HEK293 (cell line): ENCODE measurements around the gene BCS1L.

Source experiments
- CTCF ChIA-PET: fragments of 350-600 bp; formaldehyde crosslinking; extraction: SDS; loops from one replicate; lab custom pipeline; 2021; ENCODE audit warnings: antibody characterized with exemption; lab: Yijun Ruan, JAX
- POLR2A ChIA-PET: fragments of 300-600 bp; formaldehyde crosslinking; extraction: SDS; loops from one replicate; lab custom pipeline; 2020; ENCODE audit warnings: antibody characterized with exemption, inconsistent platforms; lab: Yijun Ruan, JAX
- H3K27ac ChIP-seq: fragments of 200-500 bp; sonication (Bioruptor generic); 2 replicates; pipeline ENCODE4 v1.5.1; 2014; ENCODE audit warnings: low read depth, low read length, control low read depth, inconsistent platforms; ENCODE audit errors: extremely low read depth
- H3K36me3 ChIP-seq, 2 experiments: fragments of 200-500 bp in 1 of 2; sonication (Bioruptor generic) in 1 of 2; 1 replicate in 1 of 2; 2 replicates in 1 of 2; pipeline ENCODE4 v1.5.1; 2014 to 2017; ENCODE audit warnings: inconsistent platforms in 2 of 2, low read length in 2 of 2; ENCODE audit not compliant: control insufficient read depth in 2 of 2, insufficient read depth in 1 of 2
- H3K4me1 ChIP-seq: fragments of 200-500 bp; sonication (Bioruptor generic); 2 replicates; pipeline ENCODE4 v1.5.1; 2014; ENCODE audit warnings: mild to moderate bottlenecking, low read length, inconsistent platforms; ENCODE audit not compliant: control insufficient read depth, insufficient read depth
- H3K4me3 ChIP-seq: 2 replicates; pipeline ENCODE4 v1.5.1; 2011; ENCODE audit warnings: low read depth, mild to moderate bottlenecking, control low read depth, low read length, moderate library complexity
- H3K9me3 ChIP-seq: fragments of 200-500 bp; sonication (Bioruptor generic); 2 replicates; pipeline ENCODE4 v1.5.1; 2014; ENCODE audit warnings: low read depth, low read length, inconsistent platforms; ENCODE audit not compliant: control insufficient read depth, insufficient read depth
- AEBP2 ChIP-seq: fragments of 450-650 bp; formaldehyde crosslinking; IDR thresholded peaks from 2 replicates; pipeline ENCODE4 v1.5.1; 2016; ENCODE audit warnings: missing biosample characterization, missing genetic modification characterization, borderline replicate concordance
- HIC1 ChIP-seq: fragments of 450-650 bp; formaldehyde crosslinking; IDR thresholded peaks from 2 replicates; pipeline ENCODE4 v1.5.1; 2016; ENCODE audit warnings: missing biosample characterization, missing genetic modification characterization
- KLF17 ChIP-seq: fragments of 450-650 bp; formaldehyde crosslinking; IDR thresholded peaks from 2 replicates; pipeline ENCODE4 v1.5.1; 2016; ENCODE audit warnings: missing biosample characterization, missing genetic modification characterization
- PRDM1 ChIP-seq: fragments of 450-650 bp; formaldehyde crosslinking; IDR thresholded peaks from 2 replicates; pipeline ENCODE4; 2016; ENCODE audit warnings: missing biosample characterization, missing genetic modification characterization
- SP2 ChIP-seq: fragments of 450-650 bp; formaldehyde crosslinking; IDR thresholded peaks from 2 replicates; pipeline ENCODE4 v1.5.1; 2016; ENCODE audit warnings: missing biosample characterization, missing genetic modification characterization
- TRIM28 ChIP-seq: IDR thresholded peaks from 2 replicates; pipeline ENCODE4 v1.6.1; 2011; ENCODE audit warnings: low read length, control low read depth, borderline replicate concordance
- WT1 ChIP-seq: fragments of 450-650 bp; formaldehyde crosslinking; IDR thresholded peaks from 2 replicates; pipeline ENCODE4 v1.5.1; 2016; ENCODE audit warnings: missing biosample characterization, missing genetic modification characterization
- ZBTB17 ChIP-seq: fragments of 450-650 bp; formaldehyde crosslinking; IDR thresholded peaks from 2 replicates; pipeline ENCODE4 v1.5.1; 2016; ENCODE audit warnings: missing biosample characterization, missing genetic modification characterization
- ZBTB26 ChIP-seq: fragments of 450-650 bp; formaldehyde crosslinking; optimal IDR thresholded peaks from 2 replicates; pipeline ENCODE3; 2016; ENCODE audit warnings: missing biosample characterization, mild to moderate bottlenecking, missing genetic modification characterization
- ZFP3 ChIP-seq: fragments of 450-650 bp; formaldehyde crosslinking; IDR thresholded peaks from 2 replicates; pipeline ENCODE4 v1.5.1; 2016; ENCODE audit warnings: low read depth, missing biosample characterization, missing genetic modification characterization
- ZNF148 ChIP-seq: fragments of 450-650 bp; formaldehyde crosslinking; IDR thresholded peaks from 2 replicates; pipeline ENCODE4 v1.5.0; 2017; ENCODE audit warnings: missing biosample characterization, missing genetic modification characterization, borderline replicate concordance
- ZNF157 ChIP-seq: fragments of 450-650 bp; formaldehyde crosslinking; IDR thresholded peaks from 2 replicates; pipeline ENCODE4 v1.5.1; 2016; ENCODE audit warnings: missing biosample characterization, missing genetic modification characterization
- ZNF26 ChIP-seq: fragments of 450-650 bp; formaldehyde crosslinking; IDR thresholded peaks from 2 replicates; pipeline ENCODE4 v1.5.1; 2016; ENCODE audit warnings: missing biosample characterization, missing genetic modification characterization
- ZNF311 ChIP-seq: fragments of 450-650 bp; formaldehyde crosslinking; IDR thresholded peaks from 2 replicates; pipeline ENCODE4 v1.5.1; 2017; ENCODE audit warnings: missing biosample characterization, missing genetic modification characterization, borderline replicate concordance
- ZNF548 ChIP-seq: fragments of 450-650 bp; formaldehyde crosslinking; IDR thresholded peaks from 2 replicates; pipeline ENCODE4 v1.5.1; 2016; ENCODE audit warnings: missing biosample characterization, missing genetic modification characterization
- ZNF623 ChIP-seq: fragments of 450-650 bp; formaldehyde crosslinking; IDR thresholded peaks from 2 replicates; pipeline ENCODE4 v1.5.1; 2016; ENCODE audit warnings: missing biosample characterization, missing genetic modification characterization
- ZNF639 ChIP-seq: fragments of 450-650 bp; formaldehyde crosslinking; IDR thresholded peaks from 2 replicates; pipeline ENCODE4 v1.5.1; 2016; ENCODE audit warnings: missing biosample characterization, missing genetic modification characterization
- ZNF701 ChIP-seq: fragments of 450-650 bp; formaldehyde crosslinking; IDR thresholded peaks from 2 replicates; pipeline ENCODE4 v1.5.1; 2016; ENCODE audit warnings: missing biosample characterization, missing genetic modification characterization
- ZNF704 ChIP-seq: fragments of 450-650 bp; formaldehyde crosslinking; IDR thresholded peaks from 2 replicates; pipeline ENCODE4 v1.5.1; 2016; ENCODE audit warnings: missing biosample characterization, missing genetic modification characterization
- ZNF792 ChIP-seq: fragments of 450-650 bp; formaldehyde crosslinking; IDR thresholded peaks from 2 replicates; pipeline ENCODE4 v1.5.1; 2016; ENCODE audit warnings: missing biosample characterization, missing genetic modification characterization
- ZNF837 ChIP-seq: fragments of 450-650 bp; formaldehyde crosslinking; IDR thresholded peaks from 2 replicates; pipeline ENCODE4 v1.5.1; 2016; ENCODE audit warnings: missing biosample characterization, missing genetic modification characterization

BCS1L gene

GRCh38 chr2:218648088-218648786, 11.2 kb upstream of the BCS1L start (continued):
- TF ChIP-seq KLF17 (tag by site-specific recombination) (no peak), SP2 (no peak), ZNF639 (no peak), ZNF701 (tag by site-specific recombination) (no peak), PRDM1 (tag by site-specific recombination) (no peak), ZNF704 (tag by site-specific recombination) (no peak)
- TF ChIP-seq, all 188 proteins: peak for 2

- no peak for TF ChIP-seq ZNF148 (tag by site-specific recombination)
- no peak for TF ChIP-seq ZNF548
- TF ChIP-seq ZBTB17, result no peak
- TF ChIP-seq AEBP2, result no peak
- no peak for TF ChIP-seq ZNF311 (tag by site-specific recombination)
- TF ChIP-seq ZBTB26 (tag by site-specific recombination), result no peak
- TF ChIP-seq ZNF792 (tag by site-specific recombination), result no peak
- no peaks in the 10 kb centered on the region for H3K4me1 ChIP-seq
- H3K9me3 ChIP-seq, result no peaks in the 10 kb centered on the region
- H3K27ac ChIP-seq, result no peak overlapping the region
- H3K36me3 ChIP-seq, result peaks cover 49 to 99% of the 10 kb centered on the region in 2 experiments
- ChIA-PET CTCF (interaction anchor here (0.6 to 2.6 kb wide), 16 partner anchors 8 to 609 kb away, joined by 3 to 16 read pairs (median 4); partner anchors contain the start of genes PLCD4, RNF25 and STK36), POLR2A (interaction anchor here (1.3 kb wide), 1 partner anchor 11 kb away, joined by 5 read pairs; the partner anchor contains the start of genes BCS1L and ZNF142)
- no peak overlapping the region for H3K4me3 ChIP-seq
These were observed 10.7 kb upstream of the BCS1L start for GRCh38 chr2:218648787-218649100.

- H3K27ac ChIP-seq, result no peak overlapping the region
- ChIA-PET POLR2A (no interaction called here), CTCF (interaction anchor here (1.0 to 1.3 kb wide), 3 partner anchors 9 to 354 kb away, joined by 3 to 6 read pairs (median 3); no protein-coding TSS in a partner anchor)
- TF ChIP-seq WT1 (no peak), ZNF157 (tag by site-specific recombination) (no peak), ZNF837 (no peak), ZFP3 (tag by site-specific recombination) (no peak), TRIM28 (no peak), HIC1 (tag by site-specific recombination) (no peak), ZNF623 (no peak), ZNF26 (no peak)
- peaks cover 53 to 75% of the 10 kb centered on the region in 2 experiments for H3K36me3 ChIP-seq
- H3K4me3 ChIP-seq, result no peak overlapping the region
- H3K9me3 ChIP-seq, result no peaks in the 10 kb centered on the region
- no peaks in the 10 kb centered on the region for H3K4me1 ChIP-seq
These were observed 3.7 kb upstream of the BCS1L start for GRCh38 chr2:218655751-218656150.
